HG03196 (cell line): ENCODE data around the gene HNRNPF.
A peak's percentile ranks its signal among the peaks of the same experiment; 100 is the strongest.
"Not testable (repeated sequence)": the region's sequence is repeated elsewhere in the genome, so short reads cannot be mapped to it uniquely, and the experiment has no call there.

Source experiments
- ATAC-seq: cut with Tn5 transposase; IDR thresholded peaks from one replicate; pipeline ENCODE4 v1.9.1; 2021; ENCODE audit not compliant: unreplicated experiment

Gene HNRNPF

DNA sequence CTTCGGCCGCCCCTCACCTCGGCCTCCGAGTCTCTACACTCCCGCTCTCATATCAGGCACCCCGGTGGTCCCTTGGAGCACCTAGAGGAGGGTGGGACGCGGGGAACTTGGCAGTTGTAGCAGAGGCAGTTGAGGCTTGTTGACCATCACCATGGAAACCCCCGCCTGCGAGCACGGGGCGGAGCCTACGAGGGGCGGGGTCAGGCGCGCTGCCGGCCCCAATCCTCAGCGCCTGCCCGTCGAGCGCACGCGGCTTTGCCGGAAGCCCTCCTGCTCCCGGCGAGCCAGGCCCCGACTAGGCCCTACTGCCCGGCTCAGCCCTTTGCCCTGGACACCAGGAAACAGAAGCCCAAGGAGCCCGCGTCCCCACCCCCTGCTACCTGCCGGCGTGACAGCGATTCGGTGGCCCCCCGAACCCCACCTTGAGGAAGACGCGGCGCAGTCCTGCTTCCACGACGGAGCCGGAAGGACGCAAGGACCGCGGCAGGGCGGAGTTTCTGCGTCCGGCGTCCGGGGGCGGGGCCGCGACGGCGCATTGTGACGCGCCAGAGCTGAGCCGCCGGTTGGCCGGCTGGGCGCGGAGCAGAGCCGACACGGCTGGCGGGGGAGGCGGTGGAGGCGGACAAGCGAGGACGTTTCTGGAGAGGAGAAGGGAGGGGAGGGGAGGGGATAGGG, at the start of gene HNRNPF:
Gene HNRNPF (minus strand): TSS at position 477 of the 675 bp plus-strand sequence. CDS start 21,302 bp downstream, outside the sequence.
- ATAC-seq = peak; percentile 67

- ATAC-seq = no peak
These were observed 49.2 kb upstream of the HNRNPF start for GRCh38 chr10:43458227-43458626.

- not testable (repeated sequence) for ATAC-seq
These were observed 47.6 kb upstream of the HNRNPF start for GRCh38 chr10:43456561-43456960.

DNA sequence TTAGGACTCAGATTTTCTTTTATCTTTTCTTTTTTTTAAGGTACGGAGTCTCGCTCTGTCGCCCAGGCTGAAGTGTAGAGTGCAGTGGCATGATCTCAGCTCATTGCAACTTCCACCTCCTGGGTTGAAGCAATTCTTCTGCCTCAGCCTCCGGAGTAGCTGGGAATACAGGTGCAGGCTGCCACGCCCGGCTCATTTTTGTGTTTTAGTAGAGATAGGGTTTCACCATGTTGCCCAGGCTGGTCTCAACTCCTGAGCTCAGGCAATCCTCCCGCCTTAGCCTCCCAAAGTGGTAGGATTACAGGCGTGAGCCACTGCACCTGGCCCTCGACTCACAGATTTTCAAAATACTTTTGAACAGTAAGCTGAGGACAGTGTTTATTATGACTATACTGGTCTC, 45.0 kb upstream of the HNRNPF start:
- not testable (repeated sequence) for ATAC-seq

- ATAC-seq = no peak
These were observed 44.4 kb upstream of the HNRNPF start for GRCh38 chr10:43453266-43453831.

DNA sequence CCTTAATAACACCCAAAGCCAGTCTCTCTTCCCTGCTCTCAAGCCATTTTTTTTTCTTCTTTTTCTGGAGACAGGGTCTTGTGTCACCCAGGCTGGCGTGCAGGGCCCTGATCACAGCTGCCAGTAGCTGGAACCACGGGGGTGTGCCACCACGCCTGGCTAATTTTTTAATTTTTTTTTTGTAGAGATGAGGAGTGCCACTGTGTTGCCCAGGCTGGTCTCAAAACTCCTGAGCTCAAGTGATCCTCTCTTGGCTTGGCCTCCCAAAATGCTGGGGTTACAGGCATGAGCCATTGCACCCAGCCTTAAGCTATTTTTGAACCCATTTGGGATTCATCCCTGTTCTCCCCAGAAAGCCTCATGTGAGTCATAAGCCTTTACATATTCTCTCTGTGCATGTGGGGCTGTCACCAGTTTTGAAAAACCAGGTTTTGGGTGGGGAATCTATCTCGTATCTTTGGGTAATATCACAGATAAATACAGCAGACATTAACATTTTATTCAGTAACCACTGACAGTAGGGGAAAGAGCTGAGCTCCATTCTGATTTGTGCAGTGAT, 43.4 kb upstream of the HNRNPF start:
- ATAC-seq = no peak

DNA sequence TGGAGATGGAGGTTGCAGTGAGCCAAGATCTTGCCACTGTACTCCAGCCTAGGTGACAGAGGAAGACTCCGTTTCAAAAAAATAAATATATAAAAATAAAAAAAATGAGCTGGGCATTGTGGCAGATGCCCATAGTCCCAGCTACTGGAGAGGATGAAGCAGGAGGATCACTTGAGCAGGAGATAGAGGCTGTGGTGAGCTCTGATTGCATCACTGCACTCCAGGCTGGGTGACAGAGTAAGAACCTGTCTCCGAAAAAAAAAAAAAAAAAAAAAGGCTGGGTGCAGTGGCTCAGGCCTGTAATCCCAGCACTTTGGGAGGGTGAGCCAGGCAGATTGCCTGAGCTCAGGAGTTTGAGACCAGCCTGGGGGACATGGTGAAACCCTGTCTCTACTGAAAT, 39.8 kb upstream of the HNRNPF start:
- no peak for ATAC-seq

DNA sequence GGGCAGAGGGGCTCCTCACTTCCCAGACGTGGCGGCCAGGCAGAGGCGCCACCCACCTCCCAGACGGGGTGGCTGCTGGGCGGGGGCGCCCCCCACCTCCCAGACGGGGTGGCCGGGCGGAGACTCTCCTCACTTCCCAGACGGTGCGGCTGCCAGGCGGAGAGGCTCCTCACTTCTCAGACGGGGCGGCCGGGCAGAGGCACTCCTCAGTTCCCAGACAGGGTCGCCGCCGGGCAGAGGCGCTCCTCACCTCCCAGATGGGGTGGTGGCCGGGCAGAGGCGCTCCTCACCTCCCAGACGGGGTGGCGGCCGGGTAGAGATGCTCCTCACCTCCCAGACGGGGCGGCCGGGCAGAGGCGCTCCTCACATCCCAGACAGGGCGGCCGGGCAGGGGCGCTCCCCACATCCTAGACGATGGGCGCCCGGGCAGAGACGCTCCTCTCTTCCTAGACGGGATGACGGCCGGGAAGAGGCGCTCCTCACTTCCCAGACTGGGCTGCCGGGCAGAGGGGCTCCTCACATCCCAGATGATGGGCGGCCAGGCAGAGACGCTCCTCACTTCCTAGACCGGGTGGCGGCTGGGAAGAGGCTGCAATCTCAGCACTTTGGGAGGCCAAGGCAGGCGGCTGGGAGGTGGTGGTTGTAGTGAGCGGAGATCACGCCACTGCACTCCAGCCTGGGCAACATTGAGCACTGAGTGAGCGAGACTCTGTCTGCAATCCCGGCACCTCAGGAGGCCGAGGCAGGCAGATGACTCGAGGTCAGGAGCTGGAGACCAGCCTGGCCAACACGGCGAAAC, 37.4 kb upstream of the HNRNPF start:
- not testable (repeated sequence) for ATAC-seq

GRCh38 chr10:43444897-43445466, 36.0 kb upstream of the HNRNPF start:
- ATAC-seq = no peak

DNA sequence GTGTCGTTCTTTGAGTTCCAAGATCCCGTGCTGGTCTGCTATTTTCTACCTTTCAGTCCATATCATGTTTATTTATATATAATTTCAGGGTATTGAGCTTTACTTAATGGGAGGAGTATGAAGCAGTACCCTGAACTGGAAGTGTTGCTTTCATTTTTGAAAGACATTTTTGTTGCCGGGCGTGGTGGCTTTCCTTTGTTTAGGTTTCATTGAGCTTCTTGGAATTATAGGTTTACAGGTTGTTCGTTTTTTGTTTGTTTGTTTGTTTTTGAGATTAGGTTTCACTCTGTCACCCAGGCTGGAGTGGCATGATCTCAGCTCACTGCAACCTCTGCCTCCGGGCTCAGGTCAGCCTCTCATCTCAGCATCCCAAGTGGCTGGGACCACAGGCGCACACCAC, 35.3 kb upstream of the HNRNPF start:
- no peak for ATAC-seq

DNA sequence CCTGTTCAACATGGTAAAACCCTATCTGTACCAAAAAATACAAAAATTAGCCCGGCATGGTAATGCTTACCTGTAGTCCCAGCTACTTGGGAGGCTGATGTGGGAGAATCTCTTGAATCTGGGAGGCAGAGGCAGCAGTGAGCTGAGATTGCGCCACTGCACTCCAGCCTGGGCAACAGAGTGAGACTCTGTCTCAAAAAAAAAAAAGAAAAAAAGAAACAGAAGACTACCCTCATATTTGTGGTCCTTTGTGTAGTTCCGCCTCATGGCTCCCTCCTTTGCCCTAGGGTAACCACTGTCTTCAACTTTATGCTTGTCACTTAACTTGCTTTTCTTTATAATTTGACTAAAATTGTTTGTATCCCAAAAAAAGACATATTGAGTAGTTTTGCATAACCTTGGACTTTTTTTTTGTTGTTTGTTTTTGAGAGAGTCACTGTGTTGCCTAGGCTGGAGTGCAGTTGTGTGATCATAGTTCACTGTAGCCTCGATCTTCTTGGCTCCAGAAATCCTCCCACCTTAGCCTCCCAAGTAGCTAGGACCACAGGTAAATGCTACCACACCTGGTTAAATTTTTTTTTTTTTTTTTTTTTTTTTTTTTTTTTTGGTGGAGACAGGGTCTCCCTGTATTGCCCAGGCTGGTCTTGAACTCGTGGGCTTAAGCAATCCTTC, 31.6 kb upstream of the HNRNPF start:
- no peak for ATAC-seq

- ATAC-seq = no peak
These were observed 28.3 kb upstream of the HNRNPF start for GRCh38 chr10:43437141-43437870.

DNA sequence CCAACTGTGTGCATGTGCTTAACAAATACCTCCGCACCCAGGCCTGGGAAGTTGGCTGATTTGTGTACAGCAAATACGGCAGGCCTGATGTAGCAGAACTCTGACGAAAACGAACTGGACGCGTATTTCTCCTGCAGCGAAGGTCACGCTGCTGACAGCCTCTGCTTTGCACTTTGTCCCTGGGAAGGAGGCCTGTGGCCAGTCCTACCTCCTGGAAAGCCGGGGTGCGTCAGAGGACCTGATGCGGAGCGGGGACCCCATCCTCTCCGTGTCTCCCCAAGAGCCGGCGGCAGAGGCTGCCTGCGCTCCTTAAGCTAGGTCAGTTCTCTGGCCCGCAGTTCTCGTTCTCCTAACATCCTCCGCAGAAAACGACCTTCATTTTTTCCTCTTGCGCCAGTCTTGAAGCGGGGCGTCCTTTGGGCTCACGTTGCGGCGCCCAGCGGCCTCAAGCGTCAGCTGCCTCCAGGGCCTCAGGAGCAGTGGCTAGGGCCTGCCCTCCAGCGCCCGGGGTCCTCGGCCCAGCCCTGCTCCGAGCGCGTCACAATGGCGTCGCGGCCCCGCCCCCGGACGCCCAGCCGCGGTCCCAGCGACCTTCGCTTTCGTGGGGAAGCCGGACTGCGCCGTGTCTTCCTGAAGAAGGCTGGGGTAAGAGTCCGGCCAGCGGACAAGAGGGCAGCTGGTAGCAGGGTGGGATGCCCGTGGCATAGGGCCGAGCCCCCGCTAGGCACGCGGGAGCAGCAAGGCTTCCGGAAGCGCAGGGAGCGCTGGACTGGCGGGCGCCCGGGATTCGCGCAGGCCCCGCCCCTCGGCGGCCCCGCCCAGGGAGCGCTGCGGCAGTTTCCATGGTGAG, 27.5 kb upstream of the HNRNPF start, which contains the start of gene ZNF487:
Gene ZNF487 (plus strand): TSS at position 821 of the 850 bp plus-strand sequence. CDS start 38,703 bp downstream, outside the sequence.
- ATAC-seq = peak; percentile 95

DNA sequence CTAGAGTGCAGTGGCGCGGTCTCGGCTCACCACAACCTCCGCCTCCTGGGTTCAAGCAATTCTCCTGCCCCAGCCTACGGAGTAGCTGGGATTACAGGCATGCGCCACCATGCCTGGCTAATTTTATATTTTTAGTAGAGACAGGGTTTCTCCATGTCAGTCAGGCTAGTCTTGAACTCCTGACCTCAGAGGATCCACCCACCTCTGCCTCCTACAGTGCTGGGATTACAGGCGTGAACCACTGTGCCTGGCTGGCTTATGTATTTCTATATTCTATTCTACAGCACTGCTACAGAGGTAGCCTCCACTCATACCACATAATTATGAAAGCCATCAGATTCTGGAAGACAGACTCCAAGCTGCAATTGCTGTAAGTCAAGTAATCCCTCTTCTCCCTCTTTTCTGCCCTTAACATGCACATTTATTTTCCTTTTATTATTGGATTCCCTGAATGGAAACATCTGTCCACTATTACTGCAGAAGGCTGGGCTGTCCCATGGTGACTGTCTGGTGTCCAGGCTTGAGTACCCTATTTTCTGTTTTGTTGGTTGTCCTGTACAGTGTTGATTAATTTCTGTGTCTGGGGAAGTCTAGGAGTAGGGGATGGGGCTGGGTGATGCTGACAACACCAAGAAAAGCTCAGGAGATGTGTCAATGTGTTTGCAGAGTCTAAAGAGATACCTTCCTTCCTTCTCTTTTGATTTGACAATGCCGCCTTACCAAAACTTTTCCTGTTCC, 22.1 kb upstream of the HNRNPF start:
- ATAC-seq = no peak

DNA sequence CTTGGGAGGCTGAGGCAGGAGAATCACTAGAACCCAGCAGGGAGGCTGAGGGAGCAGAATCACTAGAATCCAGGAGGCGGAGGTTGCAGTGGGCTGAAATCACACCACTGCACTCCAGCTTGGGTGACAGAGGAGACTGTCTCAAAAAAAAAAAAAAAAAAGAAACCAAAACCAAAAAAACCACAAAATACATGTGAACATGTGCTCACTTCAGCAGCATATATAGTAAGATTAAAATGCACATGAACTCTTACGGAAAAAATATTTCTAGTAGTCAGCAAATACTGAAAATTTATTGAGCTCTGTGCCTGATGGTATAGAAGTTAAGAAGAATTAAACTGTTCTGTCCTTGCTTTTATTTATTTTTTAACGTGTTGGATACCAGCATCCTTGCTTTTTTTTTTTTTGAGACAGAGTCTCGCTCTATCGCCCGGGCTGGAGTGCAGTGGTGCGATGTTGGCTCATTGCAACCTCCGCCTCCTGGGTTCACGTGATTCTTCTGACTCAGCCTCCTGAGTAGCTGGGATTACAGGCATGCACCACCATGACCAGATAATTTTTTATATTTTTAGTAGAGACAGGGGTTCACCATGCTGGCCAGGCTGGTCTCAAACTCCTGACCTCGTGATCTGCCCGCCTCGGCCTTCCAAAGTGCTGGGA, 18.3 kb upstream of the HNRNPF start:
- no peak for ATAC-seq

- not testable (repeated sequence) for ATAC-seq
These were observed 17.5 kb upstream of the HNRNPF start for GRCh38 chr10:43426476-43426875.

GRCh38 chr10:43424416-43424815, 15.4 kb upstream of the HNRNPF start:
- ATAC-seq = no peak

DNA sequence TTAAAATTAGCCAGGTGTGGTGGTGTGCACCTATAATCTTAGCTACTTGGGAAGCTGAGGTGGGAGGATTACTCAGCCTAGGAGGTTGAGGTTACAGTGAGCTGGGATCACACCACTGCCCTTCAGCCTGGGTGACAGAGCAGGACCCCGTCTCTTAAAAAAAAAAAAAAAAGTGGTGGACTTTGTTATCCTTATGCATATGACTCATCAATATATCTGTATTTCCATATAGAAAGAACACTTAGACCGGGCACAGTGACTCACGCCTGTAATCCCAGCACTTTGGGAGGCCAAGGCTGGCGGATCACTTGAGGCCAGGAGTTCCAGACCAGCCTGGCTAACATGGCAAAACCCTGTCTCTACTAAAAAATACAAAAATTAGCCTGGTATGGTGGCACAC, 13.0 kb upstream of the HNRNPF start:
- not testable (repeated sequence) for ATAC-seq
